DMS 273 treated with DMSO at 0.1 percent for 48 hours (cell line): ENCODE data around the gene PET100.

Experiments
- DNase-seq: peaks from one replicate; lab custom pipeline; 2025; lab: John Stamatoyannopoulos, UW

PET100 gene

GRCh38 chr19:7679771-7680605 lies 50.4 kb downstream of the PET100 start:
- no peak for DNase-seq

GRCh38 chr19:7680606-7681339 lies 51.2 kb downstream of the PET100 start, which contains the start of gene TRAPPC5:
Gene TRAPPC5 (plus strand): TSS chr19:7680833. CDS start chr19:7682254, 1,421 bp downstream.
- no peak for DNase-seq
